Measurements from ENCODE around the gene HECTD4.

The HECTD4 gene

GRCh38 chr12:112381406-112381882, 787 bp downstream of the HECTD4 start:
- Mint-ChIP-seq H3K36me3 (no peaks in the 10 kb centered on the region), H3K27ac (peak overlapping the region; percentile 84), H3K9me3 (ENCODE audit: low read depth) (no peaks in the 10 kb centered on the region), H3K27me3 (no peaks in the 10 kb centered on the region), H3K4me1 (ENCODE audit: low read depth) (peaks cover 26% of the 10 kb centered on the region), H3K4me3 (peak overlapping the region; percentile 96)

- peaks cover 25% of the 10 kb centered on the region for H3K4me1 Mint-ChIP-seq (ENCODE audit: low read depth)
- H3K36me3 Mint-ChIP-seq: no peaks in the 10 kb centered on the region
- H3K27me3 Mint-ChIP-seq: no peaks in the 10 kb centered on the region
- H3K4me3 Mint-ChIP-seq: peak overlapping the region; percentile 96
- H3K27ac Mint-ChIP-seq: peak overlapping the region; percentile 84
- H3K9me3 Mint-ChIP-seq (ENCODE audit: low read depth): no peaks in the 10 kb centered on the region
These were observed 1.4 kb downstream of the HECTD4 start for GRCh38 chr12:112380663-112381405.

GRCh38 chr12:112375105-112375504, 7.1 kb downstream of the HECTD4 start:
- Mint-ChIP-seq H3K27ac (no peak overlapping the region), H3K4me1 (ENCODE audit: low read depth) (peaks cover 26% of the 10 kb centered on the region), H3K4me3 (no peak overlapping the region), H3K9me3 (ENCODE audit: low read depth) (no peaks in the 10 kb centered on the region), H3K27me3 (no peaks in the 10 kb centered on the region), H3K36me3 (peaks cover 3% of the 10 kb centered on the region)

DNA sequence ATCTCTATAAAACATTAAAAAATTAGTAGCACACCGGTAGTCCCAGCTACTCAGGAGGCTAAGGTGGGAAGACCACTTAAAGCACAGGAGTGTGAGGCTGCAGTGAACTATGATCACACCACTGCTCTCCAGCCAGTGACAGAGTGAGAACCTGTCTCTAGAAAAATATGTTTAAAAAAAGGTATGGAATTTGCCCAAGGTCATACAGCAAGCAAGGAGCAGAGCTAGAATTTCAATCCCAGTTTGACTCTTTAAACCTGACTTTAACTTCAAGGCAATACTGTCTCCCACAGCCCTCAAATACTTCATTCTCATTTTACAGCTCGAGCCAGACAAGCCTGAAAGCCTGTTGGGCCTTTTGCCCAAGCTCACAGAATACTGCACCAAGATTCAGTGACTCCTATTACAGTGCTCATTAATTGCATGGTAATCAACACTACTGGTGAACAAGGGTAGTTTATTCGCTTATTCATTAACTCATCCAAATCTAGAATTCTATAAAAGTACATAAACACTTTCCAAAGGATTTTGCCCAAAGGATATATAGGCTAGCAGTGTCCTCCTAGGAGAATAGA, 8.0 kb downstream of the HECTD4 start:
- Mint-ChIP-seq H3K27ac (no peak overlapping the region), H3K9me3 (ENCODE audit: low read depth) (no peaks in the 10 kb centered on the region), H3K4me1 (ENCODE audit: low read depth) (peaks cover 26% of the 10 kb centered on the region), H3K36me3 (peaks cover 6% of the 10 kb centered on the region), H3K4me3 (no peak overlapping the region), H3K27me3 (no peaks in the 10 kb centered on the region)

DNA sequence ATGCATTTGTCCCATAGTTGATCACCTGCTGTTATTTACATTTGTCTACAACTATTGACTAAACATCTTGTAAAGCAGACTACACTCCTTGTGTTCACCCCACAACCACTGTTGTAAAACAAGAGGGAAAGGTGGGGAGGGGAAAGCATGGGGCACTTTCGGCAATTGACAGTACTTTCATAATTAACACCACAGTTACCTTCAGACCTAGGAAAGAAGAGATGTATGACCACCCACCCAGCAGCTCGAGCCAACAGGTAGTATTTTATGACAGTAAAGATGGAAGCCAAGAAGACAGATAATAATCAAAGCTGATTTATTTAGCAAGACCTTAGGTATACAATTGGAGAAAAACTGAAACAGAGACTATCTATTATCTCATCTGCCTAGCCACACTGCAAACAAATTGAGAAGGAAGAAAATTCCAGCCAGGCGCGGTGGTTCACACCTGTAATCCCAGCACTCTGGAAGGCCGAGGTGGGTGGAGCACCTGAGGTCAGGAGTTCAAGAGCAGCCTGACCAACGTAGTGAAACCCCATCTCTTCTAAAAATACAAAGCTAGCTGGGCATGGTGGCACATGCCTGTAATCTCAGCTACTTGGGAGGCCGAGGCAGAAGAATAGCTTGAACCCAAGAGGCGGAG, 11.2 kb downstream of the HECTD4 start:
- peaks cover 24% of the 10 kb centered on the region for H3K4me1 Mint-ChIP-seq (ENCODE audit: low read depth)

GRCh38 chr12:112370199-112370598, 12.0 kb downstream of the HECTD4 start:
- peaks cover 6% of the 10 kb centered on the region for H3K36me3 Mint-ChIP-seq
- H3K27ac Mint-ChIP-seq: no peak overlapping the region
- H3K27me3 Mint-ChIP-seq: no peaks in the 10 kb centered on the region
- no peaks in the 10 kb centered on the region for H3K9me3 Mint-ChIP-seq (ENCODE audit: low read depth)
- peaks cover 25% of the 10 kb centered on the region for H3K4me1 Mint-ChIP-seq (ENCODE audit: low read depth)
- no peak overlapping the region for H3K4me3 Mint-ChIP-seq

More for the DNA sequence above, 11.2 kb downstream of the HECTD4 start:
- H3K9me3 Mint-ChIP-seq (ENCODE audit: low read depth): no peaks in the 10 kb centered on the region
- H3K36me3 Mint-ChIP-seq: peaks cover 6% of the 10 kb centered on the region
- H3K4me3 Mint-ChIP-seq: no peak overlapping the region
- H3K27ac Mint-ChIP-seq: no peak overlapping the region
- H3K27me3 Mint-ChIP-seq: no peaks in the 10 kb centered on the region

- H3K27ac Mint-ChIP-seq: no peak overlapping the region
- no peak overlapping the region for H3K4me3 Mint-ChIP-seq
- no peaks in the 10 kb centered on the region for H3K27me3 Mint-ChIP-seq
- no peaks in the 10 kb centered on the region for H3K9me3 Mint-ChIP-seq (ENCODE audit: low read depth)
- H3K4me1 Mint-ChIP-seq (ENCODE audit: low read depth): peaks cover 17% of the 10 kb centered on the region
- H3K36me3 Mint-ChIP-seq: peaks cover 6% of the 10 kb centered on the region
These were observed 13.4 kb downstream of the HECTD4 start for GRCh38 chr12:112368856-112369255.

DNA sequence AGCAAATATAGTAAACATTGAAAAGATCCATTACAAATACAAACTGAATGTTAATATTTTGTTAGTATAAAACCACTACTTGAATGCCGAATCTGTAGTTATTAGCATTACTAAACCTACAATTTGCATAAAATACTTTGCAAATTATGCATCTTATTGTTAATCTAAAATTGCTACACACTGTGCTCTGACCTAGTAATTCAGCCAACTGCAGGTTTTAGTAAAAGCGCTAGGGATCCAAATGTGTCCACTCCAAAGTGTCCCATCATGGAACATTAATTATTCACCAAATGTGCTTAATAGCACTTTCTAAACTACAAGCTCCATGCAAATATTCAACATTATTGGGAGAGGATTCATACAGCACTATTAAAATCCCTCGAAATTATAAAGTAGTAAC, 14.3 kb downstream of the HECTD4 start:
- no peaks in the 10 kb centered on the region for H3K27me3 Mint-ChIP-seq
- H3K4me3 Mint-ChIP-seq: no peak overlapping the region
- H3K27ac Mint-ChIP-seq: no peak overlapping the region
- no peaks in the 10 kb centered on the region for H3K9me3 Mint-ChIP-seq (ENCODE audit: low read depth)
- H3K36me3 Mint-ChIP-seq: peaks cover 6% of the 10 kb centered on the region
- H3K4me1 Mint-ChIP-seq (ENCODE audit: low read depth): peaks cover 17% of the 10 kb centered on the region

DNA sequence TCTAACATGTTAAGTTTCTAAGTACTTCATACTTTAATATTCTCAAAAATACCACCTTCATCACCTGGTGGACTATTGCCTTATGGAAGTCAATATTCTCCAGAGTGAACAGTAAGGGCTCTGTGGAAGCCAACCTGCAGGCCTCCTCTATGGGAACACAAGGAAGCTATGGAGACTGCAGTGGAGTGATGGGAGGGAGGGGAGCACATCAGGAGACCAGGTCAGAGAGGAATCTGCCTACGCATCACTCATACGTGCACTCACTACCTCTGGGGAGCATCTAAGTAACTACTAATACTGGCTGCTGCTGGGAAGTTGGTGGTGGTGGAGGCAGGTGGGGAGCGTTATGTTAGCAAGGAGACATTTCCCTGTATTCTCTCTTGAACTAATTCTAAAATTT, 19.9 kb downstream of the HECTD4 start:
- no peak overlapping the region for H3K27ac Mint-ChIP-seq
- no peaks in the 10 kb centered on the region for H3K27me3 Mint-ChIP-seq
- peaks cover under 1% of the 10 kb centered on the region for H3K36me3 Mint-ChIP-seq
- H3K9me3 Mint-ChIP-seq (ENCODE audit: low read depth): no peaks in the 10 kb centered on the region
- H3K4me1 Mint-ChIP-seq (ENCODE audit: low read depth): peaks cover 7% of the 10 kb centered on the region
- H3K4me3 Mint-ChIP-seq: no peak overlapping the region

DNA sequence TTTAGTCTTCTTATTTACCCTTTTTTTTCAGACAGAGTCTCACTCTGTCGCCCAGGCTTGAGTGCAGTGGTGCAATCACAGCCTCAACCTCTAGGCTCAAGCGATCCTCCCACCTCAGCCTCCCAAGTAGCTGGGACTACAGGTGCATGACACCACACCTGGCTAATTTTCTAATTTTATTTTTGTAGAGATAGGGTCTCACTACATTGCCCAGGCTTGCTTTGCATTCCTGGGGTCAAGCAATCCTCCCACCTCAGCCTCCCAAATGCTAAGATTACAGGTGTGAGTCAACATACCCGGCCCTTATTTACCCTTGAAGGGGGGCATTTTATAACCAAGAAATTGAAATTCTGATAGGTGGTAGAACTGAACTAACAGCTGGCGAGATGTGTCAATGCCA, 21.0 kb downstream of the HECTD4 start:
- Mint-ChIP-seq H3K27ac (no peak overlapping the region), H3K4me1 (ENCODE audit: low read depth) (peaks cover 10% of the 10 kb centered on the region)

DNA sequence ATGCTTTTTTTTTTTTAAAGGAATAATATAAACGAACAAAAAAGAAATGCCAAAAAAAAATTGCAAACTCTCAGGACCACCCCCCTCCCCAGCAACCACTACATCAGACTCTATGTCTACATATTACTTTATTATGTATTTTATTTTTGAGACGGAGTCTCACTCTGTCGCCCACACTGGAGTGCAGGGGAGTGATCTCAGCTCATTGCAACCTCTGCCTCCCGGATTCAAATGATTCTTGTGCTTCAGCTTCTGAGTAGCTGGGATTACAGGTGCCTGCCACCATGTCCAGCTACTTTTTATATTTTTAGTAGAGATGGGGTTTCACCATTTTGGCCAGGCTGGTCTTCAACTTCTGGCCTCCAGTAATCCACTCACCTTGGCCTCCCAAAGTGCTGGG, 22.9 kb downstream of the HECTD4 start:
- peaks cover 2% of the 10 kb centered on the region for H3K36me3 Mint-ChIP-seq
- peaks cover 14% of the 10 kb centered on the region for H3K4me1 Mint-ChIP-seq (ENCODE audit: low read depth)
- no peak overlapping the region for H3K27ac Mint-ChIP-seq
- no peak overlapping the region for H3K4me3 Mint-ChIP-seq
- no peaks in the 10 kb centered on the region for H3K9me3 Mint-ChIP-seq (ENCODE audit: low read depth)
- no peaks in the 10 kb centered on the region for H3K27me3 Mint-ChIP-seq

More for the DNA sequence above, 21.0 kb downstream of the HECTD4 start:
- Mint-ChIP-seq H3K36me3 (peaks cover 2% of the 10 kb centered on the region), H3K9me3 (ENCODE audit: low read depth) (no peaks in the 10 kb centered on the region), H3K27me3 (no peaks in the 10 kb centered on the region), H3K4me3 (no peak overlapping the region)

- Mint-ChIP-seq H3K4me3 (no peak overlapping the region), H3K9me3 (ENCODE audit: low read depth) (no peaks in the 10 kb centered on the region), H3K36me3 (peaks cover 2% of the 10 kb centered on the region), H3K4me1 (ENCODE audit: low read depth) (peaks cover 29% of the 10 kb centered on the region), H3K27me3 (no peaks in the 10 kb centered on the region), H3K27ac (no peak overlapping the region)
These were observed 25.0 kb downstream of the HECTD4 start for GRCh38 chr12:112357214-112357613.

DNA sequence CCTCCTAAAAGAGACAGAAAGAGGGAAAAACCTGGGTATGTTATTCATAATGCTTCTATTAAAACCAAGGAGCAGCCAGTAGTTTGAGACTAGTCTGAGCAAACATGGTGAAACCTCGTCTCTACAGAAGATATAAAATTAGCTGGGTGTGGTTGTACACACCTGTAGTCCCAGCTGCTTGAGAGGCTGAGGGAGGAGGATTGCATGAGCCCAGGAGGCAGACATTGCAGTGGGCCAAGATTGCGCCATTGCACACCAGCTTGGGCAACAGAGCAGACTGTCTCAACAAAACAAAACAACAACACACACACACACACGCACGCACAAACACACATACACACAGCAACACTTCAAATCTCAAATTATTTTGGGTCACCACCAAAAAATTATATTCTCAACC, 27.8 kb downstream of the HECTD4 start:
- H3K27me3 Mint-ChIP-seq: no peaks in the 10 kb centered on the region
- H3K36me3 Mint-ChIP-seq: peaks cover 4% of the 10 kb centered on the region
- no peak overlapping the region for H3K27ac Mint-ChIP-seq

DNA sequence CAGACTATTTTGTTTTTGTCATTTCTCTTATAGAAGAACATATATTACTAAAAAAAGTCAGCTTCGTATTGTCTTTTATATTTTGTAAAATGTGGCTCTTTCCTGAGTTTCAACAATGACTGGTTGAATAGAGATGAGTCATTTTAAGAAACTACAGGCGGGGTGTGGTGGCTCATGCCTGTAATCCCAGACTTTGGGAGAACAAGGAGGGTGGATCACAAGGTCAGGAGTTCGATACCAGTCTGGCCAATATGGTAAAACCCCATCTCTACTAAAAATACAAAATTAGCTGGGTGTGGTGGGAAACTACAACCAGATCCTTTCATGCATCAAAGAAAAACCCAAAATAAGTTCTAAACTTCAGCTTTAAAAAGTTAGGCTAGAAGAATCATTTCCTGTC, 28.8 kb downstream of the HECTD4 start:
- H3K27ac Mint-ChIP-seq: no peak overlapping the region
- H3K9me3 Mint-ChIP-seq (ENCODE audit: low read depth): no peaks in the 10 kb centered on the region
- no peaks in the 10 kb centered on the region for H3K27me3 Mint-ChIP-seq
- H3K4me1 Mint-ChIP-seq (ENCODE audit: low read depth): peaks cover 35% of the 10 kb centered on the region
- peaks cover 4% of the 10 kb centered on the region for H3K36me3 Mint-ChIP-seq
- no peak overlapping the region for H3K4me3 Mint-ChIP-seq

More for the DNA sequence above, 27.8 kb downstream of the HECTD4 start:
- no peak overlapping the region for H3K4me3 Mint-ChIP-seq
- no peaks in the 10 kb centered on the region for H3K9me3 Mint-ChIP-seq (ENCODE audit: low read depth)
- H3K4me1 Mint-ChIP-seq (ENCODE audit: low read depth): peaks cover 35% of the 10 kb centered on the region

- peaks cover 36% of the 10 kb centered on the region for H3K4me1 Mint-ChIP-seq (ENCODE audit: low read depth)
- peaks cover 4% of the 10 kb centered on the region for H3K36me3 Mint-ChIP-seq
- H3K9me3 Mint-ChIP-seq (ENCODE audit: low read depth): no peaks in the 10 kb centered on the region
- H3K27ac Mint-ChIP-seq: no peak overlapping the region
- H3K27me3 Mint-ChIP-seq: no peaks in the 10 kb centered on the region
- no peak overlapping the region for H3K4me3 Mint-ChIP-seq
These were observed 29.3 kb downstream of the HECTD4 start for GRCh38 chr12:112352921-112353320.
